ENCODE data around the gene TMEM41B. TPM values are rescaled to one million over a fixed set of nuclear protein-coding genes. Genes with fewer than 3 reads are reported as not detected.

Gene TMEM41B
- total RNA-seq, 2 donors from 2014 or later: 22.7 to 32.6 TPM

Other genes starting within 250 kb of the TMEM41B start
- gene SCUBE2, start 223.0 kb downstream of the TMEM41B start, total RNA-seq: under 1 TPM in 1 of 2 donors, not detected in 1; 0.10 TPM
- 10 to 100 TPM; 66.3 to 96.5 TPM for gene DENND5A, start 49.2 kb downstream of the TMEM41B start, total RNA-seq
- 10 to 100 TPM; 57.2 to 59.5 TPM for gene IPO7, start 70.1 kb upstream of the TMEM41B start, total RNA-seq
- 10 to 100 TPM; 27.0 to 35.5 TPM for gene ZNF143, start 146.4 kb upstream of the TMEM41B start, total RNA-seq